Cardiac fibroblast (primary cell): Measurements from ENCODE around the gene PALM.

Experiments used
- DNase-seq, 2 donors: peaks; one replicate each; pipeline versions ENCODE4 v3.0.0 to v3.0.0-alpha.2; 2010; ENCODE audit warnings: low read depth in 2 of 2
- H3K4me3 ChIP-seq, 2 donors: replicated peaks in 1 of 2; 1 replicate in 1 of 2; 2 replicates in 1 of 2; pipeline ENCODE4 v1.5.1; 2011; ENCODE audit warnings: low read depth in 2 of 2, low read length in 2 of 2, mild to moderate bottlenecking in 2 of 2, moderate library complexity in 1 of 2
- TF ChIP-seq, protein P1 (sequence below): IDR thresholded peaks from one replicate; pipeline ENCODE4 v1.5.1; 2011; ENCODE audit warnings: low read depth, mild to moderate bottlenecking, low read length, inconsistent platforms

PALM gene

GRCh38 chr19:771332-771785, 62.6 kb downstream of the PALM start:
- H3K4me3 ChIP-seq: no peak overlapping the region
- TF ChIP-seq, protein P1, sequence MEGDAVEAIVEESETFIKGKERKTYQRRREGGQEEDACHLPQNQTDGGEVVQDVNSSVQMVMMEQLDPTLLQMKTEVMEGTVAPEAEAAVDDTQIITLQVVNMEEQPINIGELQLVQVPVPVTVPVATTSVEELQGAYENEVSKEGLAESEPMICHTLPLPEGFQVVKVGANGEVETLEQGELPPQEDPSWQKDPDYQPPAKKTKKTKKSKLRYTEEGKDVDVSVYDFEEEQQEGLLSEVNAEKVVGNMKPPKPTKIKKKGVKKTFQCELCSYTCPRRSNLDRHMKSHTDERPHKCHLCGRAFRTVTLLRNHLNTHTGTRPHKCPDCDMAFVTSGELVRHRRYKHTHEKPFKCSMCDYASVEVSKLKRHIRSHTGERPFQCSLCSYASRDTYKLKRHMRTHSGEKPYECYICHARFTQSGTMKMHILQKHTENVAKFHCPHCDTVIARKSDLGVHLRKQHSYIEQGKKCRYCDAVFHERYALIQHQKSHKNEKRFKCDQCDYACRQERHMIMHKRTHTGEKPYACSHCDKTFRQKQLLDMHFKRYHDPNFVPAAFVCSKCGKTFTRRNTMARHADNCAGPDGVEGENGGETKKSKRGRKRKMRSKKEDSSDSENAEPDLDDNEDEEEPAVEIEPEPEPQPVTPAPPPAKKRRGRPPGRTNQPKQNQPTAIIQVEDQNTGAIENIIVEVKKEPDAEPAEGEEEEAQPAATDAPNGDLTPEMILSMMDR: peak; percentile 74
- DNase-seq: peak; percentile 70 to 78

DNA sequence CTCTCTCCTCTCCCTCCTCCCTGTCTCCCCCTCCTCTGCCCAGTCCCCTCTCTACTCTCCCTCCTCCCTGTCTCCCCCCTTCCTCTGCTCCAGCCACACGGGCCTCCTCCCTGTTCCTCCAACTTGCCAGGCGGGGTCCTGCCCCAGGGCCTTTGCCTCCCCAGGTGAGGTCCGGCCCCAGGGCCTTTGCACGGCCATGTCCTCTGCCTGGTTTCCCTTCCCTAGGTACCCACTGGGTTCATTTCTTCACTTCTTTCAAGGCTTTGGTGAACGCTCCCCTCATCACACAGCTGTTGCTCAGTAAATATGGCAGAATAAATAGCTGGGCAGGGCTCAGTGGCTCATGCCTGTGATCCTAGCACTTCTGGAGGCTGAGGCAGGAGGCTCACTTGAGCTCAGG, 63.3 kb downstream of the PALM start:
- DNase-seq: no peak
- TF ChIP-seq, protein P1: no peak
- no peak overlapping the region for H3K4me3 ChIP-seq

DNA sequence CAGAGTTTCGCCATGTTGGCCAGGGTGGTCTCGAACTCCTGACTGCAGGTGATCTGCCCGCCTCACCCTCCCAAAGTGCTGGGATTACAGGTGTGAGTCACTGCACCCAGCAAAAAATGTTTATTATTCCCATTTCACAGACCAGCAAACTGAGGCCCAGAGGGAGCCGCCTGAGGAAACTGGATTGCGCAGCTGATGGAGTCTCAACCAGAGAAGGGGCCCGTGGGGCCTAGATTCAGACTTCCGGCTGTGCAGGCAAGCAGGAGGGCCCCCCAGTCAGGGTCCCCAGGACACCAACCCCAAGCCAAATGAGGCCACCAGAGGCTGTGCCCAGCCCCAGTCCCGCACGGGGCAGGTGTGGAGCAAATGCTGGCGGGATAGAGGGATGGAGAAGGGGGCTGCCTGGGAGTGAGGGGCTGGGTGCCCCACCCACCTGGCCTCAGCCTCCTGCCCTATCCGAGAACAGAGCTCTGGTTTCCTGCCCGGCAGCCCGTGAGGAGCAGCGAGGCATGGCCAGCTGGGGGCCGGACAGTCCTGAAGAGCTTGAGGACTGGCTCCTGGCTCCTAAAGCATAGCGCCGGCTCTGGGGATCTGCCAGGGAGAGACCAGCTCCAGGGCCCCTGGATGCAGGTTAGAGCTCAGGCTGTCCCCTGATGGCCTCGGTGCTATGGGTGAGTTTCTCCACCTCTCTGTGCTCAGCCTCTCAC, 64.1 kb downstream of the PALM start:
- no peak for DNase-seq
- no peak overlapping the region for H3K4me3 ChIP-seq
- TF ChIP-seq, protein P1: no peak

- TF ChIP-seq, protein P1: no peak
- DNase-seq: no peak
- H3K4me3 ChIP-seq: no peak overlapping the region
Measured at GRCh38 chr19:776549-776948, 67.8 kb downstream of the PALM start.

GRCh38 chr19:778910-779653, 70.3 kb downstream of the PALM start:
- TF ChIP-seq, protein P1: no peak
- no peak overlapping the region for H3K4me3 ChIP-seq
- peak; percentile 96 to 97 for DNase-seq

DNA sequence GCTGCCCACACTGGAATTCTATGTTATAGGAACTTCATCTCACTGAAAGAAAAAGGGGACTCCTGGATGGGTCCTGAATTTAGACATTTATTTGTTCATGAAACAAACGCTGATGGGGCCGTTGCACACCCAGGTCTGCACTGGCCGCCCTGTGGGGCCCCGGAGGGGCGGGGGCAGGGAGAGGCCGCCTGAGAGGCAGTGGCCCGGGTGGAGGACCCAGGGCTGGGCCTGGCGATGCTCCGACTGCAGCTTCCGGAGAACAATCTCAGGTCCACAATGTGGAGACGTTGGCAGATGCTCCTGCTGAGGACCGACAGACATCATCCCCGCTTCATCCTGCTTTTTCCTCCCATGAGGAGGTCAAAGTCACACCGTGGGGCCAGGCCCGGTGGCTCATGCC, 72.2 kb downstream of the PALM start:
- TF ChIP-seq, protein P1: no peak
- H3K4me3 ChIP-seq: no peak overlapping the region
- DNase-seq: no peak
